GM18870 (cell line): Measurements from ENCODE around the gene SIK2.

Experiments used
- ATAC-seq: cut with Tn5 transposase; IDR thresholded peaks from one replicate; pipeline ENCODE4 v1.9.1; 2021; ENCODE audit warnings: moderate library complexity; ENCODE audit not compliant: unreplicated experiment

The SIK2 gene

DNA sequence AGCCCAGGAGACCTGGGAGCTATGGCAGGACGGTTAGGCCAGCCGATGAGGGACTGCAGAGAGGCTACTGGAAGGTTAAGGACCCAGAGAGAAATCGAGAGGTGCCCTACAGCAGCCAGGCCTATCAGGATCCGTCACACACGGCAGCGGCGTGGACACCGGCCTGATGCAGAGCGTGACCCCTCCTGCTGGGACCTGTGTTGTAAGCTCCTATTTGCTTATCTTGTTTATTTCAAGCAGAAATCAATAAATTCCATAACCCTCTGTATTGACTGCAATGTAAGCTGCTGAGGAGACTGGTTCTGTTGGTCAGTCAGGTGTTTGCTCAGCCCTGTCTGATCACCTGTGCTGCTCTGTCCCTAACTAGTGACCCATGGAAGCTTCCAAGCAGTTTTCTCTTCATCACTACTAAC, 124.1 kb downstream of the SIK2 start:
- no peak for ATAC-seq

- ATAC-seq = no peak
Measured at GRCh38 chr11:111727431-111727830, 125.2 kb downstream of the SIK2 start.

GRCh38 chr11:111729071-111729830, 127.0 kb downstream of the SIK2 start:
- ATAC-seq = no peak

DNA sequence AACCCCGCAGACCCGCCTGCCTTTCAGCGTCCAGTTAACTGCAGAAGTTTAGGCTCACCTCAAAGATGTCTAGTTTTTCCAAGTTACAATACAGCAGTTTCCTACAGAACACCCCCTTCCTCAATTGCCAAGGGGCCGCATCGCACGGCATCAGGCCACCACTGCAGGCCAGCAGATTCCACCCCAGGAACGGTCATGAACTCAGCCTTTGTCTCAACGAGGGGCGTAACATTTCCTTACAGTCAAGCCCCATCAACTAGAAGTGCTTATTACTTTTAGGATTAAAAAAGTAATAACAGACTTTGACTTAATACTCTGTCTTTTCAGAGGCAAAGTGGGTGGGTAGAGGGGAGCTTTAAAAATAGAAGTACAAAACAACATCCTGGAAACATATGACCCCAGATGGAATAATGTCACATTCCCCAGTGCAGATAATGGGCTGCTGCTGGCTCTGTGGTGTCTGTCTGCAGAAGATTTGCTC, 127.6 kb downstream of the SIK2 start:
- ATAC-seq = no peak

DNA sequence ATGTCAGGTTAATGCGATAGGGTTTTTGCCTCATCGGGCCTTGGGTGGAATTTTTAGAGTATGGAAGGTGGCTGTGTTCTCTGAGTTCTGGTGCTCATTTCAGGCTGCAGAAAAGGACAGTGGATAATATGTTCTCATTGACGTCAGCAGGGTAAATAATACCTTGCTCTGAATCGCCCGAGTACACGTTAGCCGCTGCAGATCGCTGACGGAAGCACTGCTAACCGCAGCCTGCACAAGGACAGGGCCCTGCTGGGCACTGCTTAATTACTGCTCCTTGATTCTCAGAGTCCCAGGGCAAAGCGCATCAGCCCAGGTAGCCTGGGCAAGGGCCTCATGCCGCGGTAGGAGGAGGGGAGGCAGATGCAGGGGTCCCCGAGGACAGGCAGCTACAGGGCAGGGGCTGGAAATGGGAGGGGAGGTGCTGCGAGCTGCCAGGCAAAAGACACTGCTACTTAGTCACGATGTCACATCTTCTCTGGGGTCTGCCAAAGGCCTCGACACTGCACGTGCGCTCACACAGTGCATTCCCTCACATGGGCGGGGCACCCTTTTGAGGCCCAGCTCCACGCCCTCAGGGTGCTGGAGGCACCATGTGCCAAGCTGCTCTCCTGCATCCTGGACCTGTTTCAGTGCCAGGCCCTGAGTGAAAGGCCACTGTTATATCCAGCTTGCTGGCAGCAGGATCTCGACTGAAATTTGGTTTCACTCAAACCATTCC, 128.8 kb downstream of the SIK2 start:
- ATAC-seq = no peak

- no peak for ATAC-seq
Measured at GRCh38 chr11:111731821-111732220, 129.6 kb downstream of the SIK2 start.

DNA sequence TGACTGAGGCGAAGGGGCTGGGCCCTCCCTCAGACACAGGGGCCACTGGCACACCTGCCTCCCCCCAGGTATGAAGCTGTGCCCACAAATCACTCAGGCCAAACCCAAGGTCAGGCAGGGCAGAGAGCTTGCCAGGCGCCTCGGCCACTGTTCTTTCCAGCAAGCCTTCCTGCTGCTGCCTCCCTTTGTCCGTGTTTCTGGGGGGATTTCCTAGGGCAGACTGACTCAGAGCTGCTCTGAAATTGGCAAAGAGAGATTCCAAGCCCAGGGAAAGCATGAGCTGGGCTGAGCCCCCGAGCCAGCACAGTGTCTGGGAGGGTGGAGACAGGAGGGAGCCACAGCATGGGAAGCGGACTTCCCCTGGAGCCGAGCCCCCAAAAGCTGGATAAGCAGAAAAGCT, 130.8 kb downstream of the SIK2 start:
- no peak for ATAC-seq

GRCh38 chr11:111733611-111734088, 131.4 kb downstream of the SIK2 start:
- ATAC-seq = no peak

GRCh38 chr11:111734101-111734953, 132.1 kb downstream of the SIK2 start:
- ATAC-seq = no peak

DNA sequence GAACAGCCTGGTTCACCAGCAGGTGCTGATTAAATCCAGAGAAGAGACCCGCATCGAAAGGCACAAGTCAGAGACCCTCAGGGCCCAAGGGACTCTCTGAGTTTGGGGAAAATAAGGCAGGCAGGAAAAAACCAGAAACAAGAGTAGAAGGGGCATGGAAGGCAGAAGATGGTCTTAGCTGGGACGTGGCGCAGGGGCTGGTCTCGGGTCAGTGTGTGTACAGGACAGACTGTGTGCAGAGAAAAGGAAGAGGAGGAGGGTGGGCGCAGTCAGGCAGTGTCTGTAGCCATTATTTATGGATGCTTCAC, 132.7 kb downstream of the SIK2 start:
- ATAC-seq = no peak

DNA sequence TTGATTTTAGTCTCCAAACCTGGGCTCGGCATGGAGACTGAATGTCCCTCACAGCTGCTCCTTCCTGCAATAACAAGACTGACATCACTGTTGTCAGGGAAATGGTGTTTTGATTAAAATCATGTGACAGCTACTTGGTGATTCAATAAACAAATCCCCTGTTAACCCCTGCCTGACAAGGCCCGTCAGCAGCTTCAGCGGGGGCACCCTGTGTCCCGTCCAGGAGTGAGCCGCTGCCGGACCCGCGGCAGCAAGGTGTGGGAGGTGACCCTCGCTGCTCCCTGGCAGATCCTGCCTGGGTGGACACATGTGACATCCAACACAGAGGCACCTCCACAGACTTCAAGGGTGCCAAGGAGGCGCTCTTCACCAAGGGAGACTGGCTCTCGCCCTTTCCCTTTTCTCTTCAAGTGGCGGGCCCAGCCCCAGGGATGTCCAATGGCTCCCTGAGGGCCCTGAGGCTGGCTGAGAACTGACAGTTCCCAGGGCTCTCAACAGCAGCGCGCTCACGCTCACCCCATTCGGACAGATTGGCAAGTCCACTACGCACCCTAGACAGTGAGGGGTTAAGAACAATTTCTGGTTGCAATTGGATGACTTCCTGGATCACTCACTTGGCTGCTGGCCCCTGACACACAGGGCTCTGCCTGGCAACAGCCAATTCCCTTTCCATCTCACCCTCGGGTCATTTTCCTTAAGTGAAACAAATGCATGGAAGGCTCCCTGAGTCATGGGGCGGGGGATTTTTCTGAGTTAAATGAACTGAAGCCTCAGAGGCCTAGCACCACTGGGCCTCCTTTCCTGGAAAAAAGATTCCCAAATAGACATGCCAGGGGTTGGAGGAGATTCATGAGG, 133.2 kb downstream of the SIK2 start:
- no peak for ATAC-seq

DNA sequence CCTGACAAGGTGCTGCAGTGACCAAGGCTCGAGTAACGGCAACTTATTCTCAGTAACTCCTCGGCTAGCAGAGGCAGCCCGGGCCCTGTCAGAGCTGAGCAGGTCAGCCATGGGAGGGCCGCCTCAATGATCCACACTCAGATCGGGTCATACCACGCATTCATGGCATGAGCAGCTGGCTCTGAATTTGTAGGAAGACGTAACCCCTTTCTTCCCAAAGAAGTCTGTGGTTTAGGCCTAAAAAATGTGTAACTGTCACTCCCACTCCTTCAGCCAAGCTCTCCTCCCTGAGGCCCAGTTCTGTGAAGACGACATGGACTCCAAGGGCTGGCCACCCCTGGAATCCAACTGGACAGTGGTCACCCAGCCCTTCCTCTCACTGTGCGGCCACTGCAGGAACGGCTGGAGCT, 133.9 kb downstream of the SIK2 start:
- no peak for ATAC-seq

DNA sequence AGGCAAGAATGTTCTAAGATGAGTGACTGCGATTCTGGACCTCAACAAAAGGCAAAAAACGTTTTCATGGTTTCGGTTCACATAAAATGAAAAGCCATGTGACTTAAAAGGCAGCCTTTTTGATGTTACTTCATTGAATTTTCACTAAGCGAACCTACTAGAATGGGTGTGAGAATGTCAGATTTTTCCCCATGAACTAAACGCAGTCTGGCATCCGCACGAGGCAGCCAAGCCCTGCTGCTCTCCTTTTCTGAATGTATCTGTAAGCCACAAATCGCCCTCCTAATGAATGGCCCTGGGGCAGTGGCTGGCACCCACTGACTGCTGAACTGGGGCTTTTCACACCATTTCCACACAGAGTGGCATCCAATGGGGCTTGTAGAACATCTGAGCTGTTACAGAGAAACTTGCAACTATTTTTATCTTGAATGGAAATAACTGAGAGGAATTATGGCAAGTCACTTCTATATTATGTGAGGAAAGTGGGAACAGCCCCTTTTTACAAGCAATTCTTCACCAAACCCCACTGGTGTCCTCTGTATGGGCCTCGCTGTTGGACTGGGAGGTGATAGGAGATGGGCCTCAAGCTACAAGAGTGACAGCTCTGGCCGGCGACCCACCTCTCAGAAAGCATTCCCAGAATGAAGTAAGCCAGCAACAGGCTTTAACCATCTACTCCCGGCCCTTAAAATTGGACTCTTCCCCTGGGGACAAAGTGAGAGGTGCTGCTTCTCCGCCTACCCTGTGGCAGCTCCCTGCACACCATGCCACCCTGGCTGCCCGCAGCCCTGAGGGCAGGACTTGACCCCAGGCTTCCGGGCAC, 134.6 kb downstream of the SIK2 start:
- ATAC-seq = no peak

DNA sequence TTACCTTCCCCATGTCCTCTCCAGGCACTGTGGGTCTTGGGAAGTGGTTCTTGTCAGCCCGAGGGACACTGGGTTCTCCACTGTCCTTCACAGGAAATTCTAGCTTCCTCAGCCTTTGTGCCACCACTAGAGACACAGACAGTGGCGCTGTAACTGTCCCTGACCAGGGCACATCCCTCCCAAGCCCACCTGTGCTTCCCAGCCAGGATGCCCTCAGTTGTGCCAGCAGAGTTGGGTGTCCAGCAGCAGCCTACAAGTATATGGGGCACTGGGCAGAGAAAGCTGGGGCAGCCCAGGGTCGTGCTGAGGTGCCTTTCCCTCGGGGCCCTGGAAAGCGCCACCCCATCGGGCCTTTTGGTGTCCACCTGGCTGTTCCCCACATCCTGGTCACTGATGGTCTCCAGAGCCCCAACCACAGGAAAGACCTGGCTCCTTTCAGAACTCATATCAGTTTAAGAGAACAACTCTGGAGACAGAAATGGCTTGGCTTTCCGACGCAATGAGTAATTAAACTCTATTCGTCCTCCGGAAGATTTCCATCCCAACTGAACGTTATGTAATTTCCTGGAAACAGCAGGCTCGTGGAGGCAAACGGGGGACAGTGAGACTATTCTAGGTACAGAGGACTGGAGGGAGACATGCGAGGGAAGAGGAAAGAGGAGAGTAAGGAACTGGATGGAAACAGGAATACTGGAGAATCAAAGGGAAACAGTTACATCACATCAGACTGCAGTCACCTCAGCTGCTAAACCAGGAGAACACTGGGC, 135.4 kb downstream of the SIK2 start:
- no peak for ATAC-seq

DNA sequence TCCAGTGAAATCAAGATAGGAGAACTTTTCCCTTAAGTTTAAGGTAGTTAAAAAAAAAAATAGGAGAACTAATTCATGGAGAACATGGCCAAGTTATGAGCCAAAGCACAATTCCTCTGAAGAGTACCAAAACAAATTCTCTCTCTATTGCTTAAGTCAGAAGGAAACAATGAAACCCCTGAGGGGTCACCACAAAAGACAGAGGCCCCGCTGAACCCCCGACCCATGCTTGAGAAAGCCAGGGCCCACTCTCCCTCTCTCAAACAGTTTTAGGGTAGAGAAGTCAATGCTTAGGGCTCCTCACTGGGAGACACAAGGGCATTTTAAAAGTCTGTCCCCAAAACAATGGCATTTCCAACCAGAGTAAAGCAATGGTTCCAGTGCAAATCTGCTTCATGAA, 137.1 kb downstream of the SIK2 start:
- ATAC-seq = no peak

GRCh38 chr11:111741751-111742150, 139.5 kb downstream of the SIK2 start:
- ATAC-seq = no peak

DNA sequence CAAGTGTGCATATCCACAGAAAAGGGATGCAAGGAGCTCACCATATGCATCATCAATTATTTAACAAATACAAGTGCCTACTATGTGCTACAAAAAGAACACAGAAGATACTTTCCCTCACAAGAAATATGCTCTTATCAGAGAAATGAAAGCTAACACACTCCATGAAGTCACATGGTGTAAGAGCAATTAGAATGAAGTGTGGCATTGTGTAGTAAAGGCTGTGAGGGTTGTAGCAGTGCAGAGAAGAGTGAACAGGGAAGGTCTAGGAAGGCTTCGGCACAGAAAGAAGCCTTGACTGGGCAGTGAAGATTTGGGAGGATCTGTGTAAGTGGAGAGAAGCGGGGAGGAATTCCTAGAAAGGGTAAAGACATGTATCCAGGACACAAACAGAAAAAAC, 141.5 kb downstream of the SIK2 start:
- no peak for ATAC-seq

- ATAC-seq = no peak
Measured at GRCh38 chr11:111745719-111746504, 143.7 kb downstream of the SIK2 start.
